Heart left ventricle (tissue), 13 donors: ENCODE measurements around the gene UBQLN4.

Source experiments
- CTCF ChIP-seq, 12 donors: fragments of 200-600 bp; sonication (generic) in 4 of 12; IDR thresholded peaks; one replicate each; pipeline versions ENCODE4 v1.5.0 to v1.8.0; 2018 to 2022; ENCODE audit warnings: antibody characterized with exemption in 12 of 12, mild to moderate bottlenecking in 5 of 12
- POLR2A ChIP-seq, 2 donors: fragments of 450-650 bp; IDR thresholded peaks; one replicate each; pipeline ENCODE4 v1.6.1; 2017; ENCODE audit warnings: antibody characterized with exemption in 2 of 2, mild to moderate bottlenecking in 2 of 2, moderate library complexity in 2 of 2
- donor health status: ischemic (EF 13 %, LVEDD 7.1; RV severe dilation, severe dysfunction).
- donor health status: DM: no; HTN: yes; CAD: no.
- donor health status: DM: no; HTN: no; CAD: no.
- donor health status: ischemic (EF 25% LVEDD 6.9; RV normal size, moderate dysfunction).
- donor health status: ischemic (EF 25% LVEDD 5.7; RV mildly dilated, moderate dysfunction).
- donor health status: ischemic (EF 35%, LVEDD 5.7; RV mildly dilated, moderate dysfunction).
- donor health status: nonischemic (EF 11% LVEDD 7.7; RV severe dilation, severe dysfunction).
- donor health status: DM: yes; HTN: yes; CAD: no.
- donor health status: PGD.
- donor health status: ischemic (EF 29% LVEDD 5.4; RV normal size, mild dysfunction).
- donor health status: nonischemic (EF 23%, LVEDD 6.1; RV moderate dilation, normal function).

- TF ChIP-seq CTCF (IDR thresholded peaks at IDR 0.05) (no peak), POLR2A (IDR thresholded peaks at IDR 0.05) (no peak)
Observed at GRCh38 chr1:156004843-156005584, 48.6 kb downstream of the UBQLN4 start.
